ENCODE data around the gene NME7.

Gene NME7

GRCh38 chr1:169326956-169327268 is 40.7 kb downstream of the NME7 start:
- Histone ChIP-seq H3K4me2 (ENCODE audit: low read length) (no peak overlapping the region), H3K79me2 (ENCODE audit: insufficient read depth, low read length) (no peaks in the 10 kb centered on the region), H3K27me3 (ENCODE audit: insufficient read depth, low read length) (no peaks in the 10 kb centered on the region), H2AFZ (ENCODE audit: low read length) (no peak overlapping the region), H3K4me3 (ENCODE audit: low read depth, low read length, poor library complexity, severe bottlenecking) (no peak overlapping the region), H3K4me1 (ENCODE audit: insufficient read depth, low read length, severe bottlenecking) (peaks cover 10% of the 10 kb centered on the region), H3K27ac (ENCODE audit: low read depth, low read length, poor library complexity, severe bottlenecking) (no peak overlapping the region), H3K9me3 (ENCODE audit: low read length) (no peaks in the 10 kb centered on the region), H3K9me2 (ENCODE audit: low read depth, low read length) (no peaks in the 10 kb centered on the region), H4K20me1 (ENCODE audit: insufficient read depth, low read length) (no peaks in the 10 kb centered on the region), H3K9ac (ENCODE audit: low read length) (no peak overlapping the region), H3K36me3 (ENCODE audit: insufficient read depth, low read length) (no peaks in the 10 kb centered on the region), H3F3A (ENCODE audit: insufficient read depth, low read length) (no peaks in the 10 kb centered on the region)
- no peak for TF ChIP-seq CTCF (IDR thresholded peaks at IDR 0.05; ENCODE audit: low read length)
- TF ChIP-seq EZH2 (IDR thresholded peaks at IDR 0.05; ENCODE audit: borderline replicate concordance, low read length), result no peak

- no peak overlapping the region for H2AFZ ChIP-seq (ENCODE audit: low read length)
- H3K27ac ChIP-seq (ENCODE audit: low read depth, low read length, poor library complexity, severe bottlenecking), result no peak overlapping the region
- H3K9me3 ChIP-seq (ENCODE audit: low read length), result no peaks in the 10 kb centered on the region
- H3K36me3 ChIP-seq (ENCODE audit: insufficient read depth, low read length), result no peaks in the 10 kb centered on the region
- no peaks in the 10 kb centered on the region for H4K20me1 ChIP-seq (ENCODE audit: insufficient read depth, low read length)
- no peaks in the 10 kb centered on the region for H3K79me2 ChIP-seq (ENCODE audit: insufficient read depth, low read length)
- H3K9me2 ChIP-seq (ENCODE audit: low read depth, low read length), result no peaks in the 10 kb centered on the region
- no peak overlapping the region for H3K4me3 ChIP-seq (ENCODE audit: low read depth, low read length, poor library complexity, severe bottlenecking)
- H3F3A ChIP-seq (ENCODE audit: insufficient read depth, low read length), result no peaks in the 10 kb centered on the region
- peaks cover 10% of the 10 kb centered on the region for H3K4me1 ChIP-seq (ENCODE audit: insufficient read depth, low read length, severe bottlenecking)
- H3K9ac ChIP-seq (ENCODE audit: low read length), result no peak overlapping the region
- H3K27me3 ChIP-seq (ENCODE audit: insufficient read depth, low read length), result no peaks in the 10 kb centered on the region
- H3K4me2 ChIP-seq (ENCODE audit: low read length), result no peak overlapping the region
- TF ChIP-seq CTCF (IDR thresholded peaks at IDR 0.05; ENCODE audit: low read length) (no peak), EZH2 (IDR thresholded peaks at IDR 0.05; ENCODE audit: borderline replicate concordance, low read length) (no peak)
Measured at GRCh38 chr1:169326261-169326955, 41.2 kb downstream of the NME7 start.

DNA sequence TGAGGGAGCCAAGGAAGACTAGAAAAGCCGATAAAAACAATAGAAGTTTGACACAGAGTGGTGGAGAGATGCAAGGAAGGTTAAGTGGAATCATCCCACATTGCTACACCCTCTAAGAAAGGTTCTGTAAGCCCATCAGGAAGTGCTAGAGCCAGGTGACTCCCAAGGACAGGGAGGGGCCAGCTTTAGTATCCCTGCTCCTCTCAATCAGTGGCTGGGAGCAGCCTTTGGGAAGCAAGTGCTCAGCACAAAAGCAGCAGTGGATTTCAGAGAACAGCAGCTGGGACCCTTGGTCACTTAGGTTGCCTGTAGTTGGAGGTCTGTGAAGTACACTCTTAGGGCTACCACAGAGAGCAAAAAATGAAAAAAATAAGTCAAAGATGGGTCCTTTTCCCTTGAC is 42.5 kb downstream of the NME7 start:
- Histone ChIP-seq H3K27ac (ENCODE audit: low read depth, low read length, poor library complexity, severe bottlenecking) (no peak overlapping the region), H3K79me2 (ENCODE audit: insufficient read depth, low read length) (no peaks in the 10 kb centered on the region), H3K9me3 (ENCODE audit: low read length) (no peaks in the 10 kb centered on the region), H3F3A (ENCODE audit: insufficient read depth, low read length) (no peaks in the 10 kb centered on the region), H3K9me2 (ENCODE audit: low read depth, low read length) (no peaks in the 10 kb centered on the region), H3K4me2 (ENCODE audit: low read length) (no peak overlapping the region), H2AFZ (ENCODE audit: low read length) (no peak overlapping the region), H3K9ac (ENCODE audit: low read length) (no peak overlapping the region), H3K4me3 (ENCODE audit: low read depth, low read length, poor library complexity, severe bottlenecking) (no peak overlapping the region), H4K20me1 (ENCODE audit: insufficient read depth, low read length) (no peaks in the 10 kb centered on the region), H3K4me1 (ENCODE audit: insufficient read depth, low read length, severe bottlenecking) (peaks cover 10% of the 10 kb centered on the region), H3K27me3 (ENCODE audit: insufficient read depth, low read length) (no peaks in the 10 kb centered on the region), H3K36me3 (ENCODE audit: insufficient read depth, low read length) (no peaks in the 10 kb centered on the region)
- no peak for TF ChIP-seq CTCF (IDR thresholded peaks at IDR 0.05; ENCODE audit: low read length)
- no peak for TF ChIP-seq EZH2 (IDR thresholded peaks at IDR 0.05; ENCODE audit: borderline replicate concordance, low read length)

All from OCI-LY1 (cell line).